ENCODE results near the gene MMP21. TPM values are rescaled to one million over a fixed set of nuclear protein-coding genes. Genes with fewer than 3 reads are reported as not detected.

MMP21 gene
- total and polyA plus RNA-seq, 2 of the 13 experiments (the other 11 are each of a cell fraction or from before 2014, with no cell fraction given): not detected

DNA sequence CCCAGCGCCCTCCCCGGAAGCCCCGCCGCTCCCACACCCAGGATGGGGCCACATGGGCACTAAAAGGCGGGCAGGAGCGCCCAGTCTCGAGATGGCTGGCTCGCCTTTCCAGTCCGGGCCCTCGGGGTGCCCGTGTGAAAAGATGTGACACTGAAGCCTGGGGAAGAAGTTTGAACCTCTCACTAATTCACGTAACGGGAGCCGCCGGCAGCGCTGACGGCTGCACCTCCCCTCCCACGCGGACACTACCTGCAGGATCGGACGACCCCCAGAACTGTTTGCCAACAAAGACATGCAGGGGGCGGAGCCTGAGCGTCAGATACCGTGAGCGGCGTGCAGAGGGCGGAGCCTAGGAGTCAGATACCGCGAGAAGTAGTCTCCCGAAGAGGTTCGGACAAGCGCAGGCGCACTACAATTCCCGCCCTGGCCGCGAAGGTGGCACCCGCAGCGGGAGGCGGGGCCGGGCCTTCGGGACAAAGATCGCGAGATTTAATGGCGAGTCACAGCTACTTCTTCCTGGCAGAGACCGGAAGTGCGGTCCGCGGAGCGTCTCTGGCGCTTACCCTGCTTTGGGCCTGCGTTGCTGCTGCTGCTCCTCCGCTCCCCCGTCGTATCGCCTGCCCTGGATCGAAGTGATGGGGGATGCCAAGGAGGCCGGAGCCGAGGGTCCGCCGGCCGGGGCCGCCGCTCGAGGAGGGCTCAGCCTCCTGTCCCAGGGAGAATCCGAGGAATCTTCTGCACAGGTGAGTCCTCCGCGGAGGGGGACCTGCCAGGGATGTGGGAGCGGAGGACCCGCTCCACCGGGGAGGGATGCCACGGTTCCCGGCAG, 56.2 kb downstream of the MMP21 start, which contains the start of gene EDRF1 (continued):
- TF ChIP-seq STAT6 (CRISPR knock-in tag; IDR thresholded peaks at IDR 0.05; ENCODE audit: borderline replicate concordance): peak; percentile 75; the same call in 1 of the 2 replicates
- TF ChIP-seq ZNF598 (CRISPR knock-in tag; IDR thresholded peaks at IDR 0.05; ENCODE audit: borderline replicate concordance): peak; percentile 85
- TF ChIP-seq ZNF33A (CRISPR knock-in tag; IDR thresholded peaks at IDR 0.05; ENCODE audit: borderline replicate concordance): peak; percentile 95
- TF ChIP-seq ZNF484 (CRISPR knock-in tag; IDR thresholded peaks at IDR 0.05; ENCODE audit: borderline replicate concordance, low read depth): no peak
- TF ChIP-seq ZNF431 (CRISPR knock-in tag; IDR thresholded peaks at IDR 0.05; ENCODE audit: borderline replicate concordance, low read depth): no peak
- TF ChIP-seq ZBTB3 (CRISPR knock-in tag; IDR thresholded peaks at IDR 0.05; ENCODE audit: borderline replicate concordance, low read depth): no peak
- TF ChIP-seq, protein P1, sequence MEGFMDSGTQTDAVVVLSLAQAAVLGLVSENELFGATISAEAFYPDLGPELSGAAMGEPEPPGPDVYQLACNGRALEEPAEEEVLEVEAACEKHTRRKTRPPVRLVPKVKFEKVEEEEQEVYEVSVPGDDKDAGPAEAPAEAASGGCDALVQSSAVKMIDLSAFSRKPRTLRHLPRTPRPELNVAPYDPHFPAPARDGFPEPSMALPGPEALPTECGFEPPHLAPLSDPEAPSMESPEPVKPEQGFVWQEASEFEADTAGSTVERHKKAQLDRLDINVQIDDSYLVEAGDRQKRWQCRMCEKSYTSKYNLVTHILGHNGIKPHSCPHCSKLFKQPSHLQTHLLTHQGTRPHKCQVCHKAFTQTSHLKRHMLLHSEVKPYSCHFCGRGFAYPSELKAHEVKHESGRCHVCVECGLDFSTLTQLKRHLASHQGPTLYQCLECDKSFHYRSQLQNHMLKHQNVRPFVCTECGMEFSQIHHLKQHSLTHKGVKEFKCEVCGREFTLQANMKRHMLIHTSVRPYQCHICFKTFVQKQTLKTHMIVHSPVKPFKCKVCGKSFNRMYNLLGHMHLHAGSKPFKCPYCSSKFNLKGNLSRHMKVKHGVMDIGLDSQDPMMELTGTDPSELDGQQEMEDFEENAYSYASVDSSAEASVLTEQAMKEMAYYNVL (CRISPR knock-in tag; IDR thresholded peaks at IDR 0.05; ENCODE audit: borderline replicate concordance): no peak; the same call in 1 of the 2 replicates
- TF ChIP-seq, protein P2, sequence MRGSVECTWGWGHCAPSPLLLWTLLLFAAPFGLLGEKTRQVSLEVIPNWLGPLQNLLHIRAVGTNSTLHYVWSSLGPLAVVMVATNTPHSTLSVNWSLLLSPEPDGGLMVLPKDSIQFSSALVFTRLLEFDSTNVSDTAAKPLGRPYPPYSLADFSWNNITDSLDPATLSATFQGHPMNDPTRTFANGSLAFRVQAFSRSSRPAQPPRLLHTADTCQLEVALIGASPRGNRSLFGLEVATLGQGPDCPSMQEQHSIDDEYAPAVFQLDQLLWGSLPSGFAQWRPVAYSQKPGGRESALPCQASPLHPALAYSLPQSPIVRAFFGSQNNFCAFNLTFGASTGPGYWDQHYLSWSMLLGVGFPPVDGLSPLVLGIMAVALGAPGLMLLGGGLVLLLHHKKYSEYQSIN (CRISPR knock-in tag; IDR thresholded peaks at IDR 0.05; ENCODE audit: borderline replicate concordance): no peak
- TF ChIP-seq KLF13 (CRISPR knock-in tag; IDR thresholded peaks at IDR 0.05): no peak; the same call in 1 of the 2 replicates
- TF ChIP-seq PPARG (CRISPR knock-in tag; conservative IDR thresholded peaks at IDR 0.05): no peak
- no peak for TF ChIP-seq ZNF644 (CRISPR knock-in tag; IDR thresholded peaks at IDR 0.05; ENCODE audit: low read depth)
- no peak for TF ChIP-seq ZNF460 (CRISPR knock-in tag; IDR thresholded peaks at IDR 0.05; ENCODE audit: borderline replicate concordance)
- TF ChIP-seq KLF11 (CRISPR knock-in tag; IDR thresholded peaks at IDR 0.05): peak; percentile 67; the same call in 1 of the 2 replicates
- TF ChIP-seq CEBPG (CRISPR knock-in tag; IDR thresholded peaks at IDR 0.05): peak; percentile 25; the same call in 1 of the 2 replicates
- no peak for TF ChIP-seq GZF1 (CRISPR knock-in tag; IDR thresholded peaks at IDR 0.05)
- TF ChIP-seq ZFP41 (CRISPR knock-in tag; IDR thresholded peaks at IDR 0.05; ENCODE audit: borderline replicate concordance): no peak
- peak; percentile 93 for TF ChIP-seq NAIF1 (CRISPR knock-in tag; IDR thresholded peaks at IDR 0.05; ENCODE audit: borderline replicate concordance)
- 0 out of 2 replicates have a peak, but pooled peaks have one; percentile 72 for TF ChIP-seq CREB3 (CRISPR knock-in tag; IDR thresholded peaks at IDR 0.05)
- TF ChIP-seq ZNF451 (CRISPR knock-in tag; IDR thresholded peaks at IDR 0.05): 0 out of 2 replicates have a peak, but pooled peaks have one; percentile 22
- no peak for TF ChIP-seq ZNF234 (CRISPR knock-in tag; conservative IDR thresholded peaks at IDR 0.05)
- TF ChIP-seq SMAD9 (CRISPR knock-in tag; IDR thresholded peaks at IDR 0.05): peak; percentile 42; the same call in 1 of the 2 replicates
- TF ChIP-seq RFX1 (IDR thresholded peaks at IDR 0.05): no peak
